Right forelimb (tissue), 1 donor: ENCODE data around the gene NSUN3.
"Not testable (repeated sequence)": the region's sequence is repeated elsewhere in the genome, so short reads cannot be mapped to it uniquely, and the experiment has no call there.

Experiments
- DNase-seq: peaks from one replicate; pipeline ENCODE4 v3.0.0-alpha.2; 2018

NSUN3 gene

GRCh38 chr3:94069194-94069813 lies 6.4 kb downstream of the NSUN3 start:
- no peak for DNase-seq

- no peak for DNase-seq
Measured at GRCh38 chr3:94070341-94070911, 7.6 kb downstream of the NSUN3 start.

GRCh38 chr3:94071713-94072284 lies 8.9 kb downstream of the NSUN3 start:
- no peak for DNase-seq

GRCh38 chr3:94076055-94076454 lies 13.2 kb downstream of the NSUN3 start:
- DNase-seq, result no peak

- DNase-seq, result not testable (repeated sequence)
Measured at GRCh38 chr3:94080552-94080951, 17.7 kb downstream of the NSUN3 start.

GRCh38 chr3:94081884-94082283 lies 19.0 kb downstream of the NSUN3 start:
- DNase-seq, result no peak

- DNase-seq, result no peak
Measured at GRCh38 chr3:94082391-94082937, 19.6 kb downstream of the NSUN3 start.

- DNase-seq, result no peak
Measured at GRCh38 chr3:94083261-94083660, 20.4 kb downstream of the NSUN3 start.

- no peak for DNase-seq
Measured at GRCh38 chr3:94089126-94089525, 26.3 kb downstream of the NSUN3 start.

- DNase-seq, result no peak
Measured at GRCh38 chr3:94092086-94092485, 29.2 kb downstream of the NSUN3 start.

GRCh38 chr3:94093151-94093550 lies 30.3 kb downstream of the NSUN3 start:
- no peak for DNase-seq

GRCh38 chr3:94095111-94095510 lies 32.2 kb downstream of the NSUN3 start:
- no peak for DNase-seq

- no peak for DNase-seq
Measured at GRCh38 chr3:94098452-94098851, 35.6 kb downstream of the NSUN3 start.

- DNase-seq, result no peak
Measured at GRCh38 chr3:94099311-94099710, 36.5 kb downstream of the NSUN3 start.

GRCh38 chr3:94101860-94102259 lies 39.0 kb downstream of the NSUN3 start:
- no peak for DNase-seq

- DNase-seq, result no peak
Measured at GRCh38 chr3:94106268-94106667, 43.4 kb downstream of the NSUN3 start.

GRCh38 chr3:94110232-94110631 lies 47.4 kb downstream of the NSUN3 start:
- DNase-seq, result not testable (repeated sequence)

GRCh38 chr3:94110854-94111253 lies 48.0 kb downstream of the NSUN3 start:
- DNase-seq, result no peak

GRCh38 chr3:94114666-94115065 lies 51.8 kb downstream of the NSUN3 start:
- no peak for DNase-seq

- no peak for DNase-seq
Measured at GRCh38 chr3:94115482-94115881, 52.6 kb downstream of the NSUN3 start.

GRCh38 chr3:94117729-94118128 lies 54.9 kb downstream of the NSUN3 start:
- no peak for DNase-seq

- no peak for DNase-seq
Measured at GRCh38 chr3:94118390-94118789, 55.5 kb downstream of the NSUN3 start.

- DNase-seq, result no peak
Measured at GRCh38 chr3:94121161-94121560, 58.3 kb downstream of the NSUN3 start.

GRCh38 chr3:94127115-94127514 lies 64.3 kb downstream of the NSUN3 start:
- DNase-seq, result no peak
